Retina (tissue), 1 donor: ENCODE data around the gene CDKAL1.
"Not testable (repeated sequence)": the region's sequence is repeated elsewhere in the genome, so short reads cannot be mapped to it uniquely, and the experiment has no call there.

Experiments used
- DNase-seq: peaks from one replicate; pipeline ENCODE4 v3.0.0-alpha.2; 2016

The CDKAL1 gene

GRCh38 chr6:20534295-20535262, at the start of gene CDKAL1:
Gene CDKAL1, plus strand, starts transcription at chr6:20534457. Its CDS starts 11,894 bp downstream, at chr6:20546351.
- DNase-seq = peak; percentile 88

GRCh38 chr6:20486641-20487040, 47.6 kb upstream of the CDKAL1 start:
- no peak for DNase-seq

GRCh38 chr6:20487669-20488375, 46.4 kb upstream of the CDKAL1 start:
- DNase-seq = no peak

GRCh38 chr6:20490591-20490990, 43.7 kb upstream of the CDKAL1 start:
- DNase-seq = no peak

- no peak for DNase-seq
These were observed 42.2 kb upstream of the CDKAL1 start for GRCh38 chr6:20492099-20492498.

GRCh38 chr6:20497216-20498040, 36.8 kb upstream of the CDKAL1 start:
- no peak for DNase-seq

DNA sequence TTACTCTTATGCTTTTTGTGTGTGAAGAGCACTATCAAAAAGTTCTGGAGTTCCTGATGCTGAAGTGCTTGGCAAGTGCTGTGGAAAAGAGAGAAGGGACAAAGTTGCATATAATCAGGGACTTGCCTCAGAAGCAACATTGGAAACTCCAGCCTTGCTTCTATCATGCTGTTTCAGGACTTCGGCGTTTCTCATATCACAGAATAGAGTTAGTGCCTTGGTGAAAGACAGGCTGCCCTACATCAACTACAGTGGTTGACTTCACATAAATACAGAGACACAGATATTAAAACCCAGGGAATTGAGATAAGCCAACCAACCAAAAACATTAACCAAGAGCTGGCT, 36.2 kb upstream of the CDKAL1 start:
- DNase-seq = no peak

DNA sequence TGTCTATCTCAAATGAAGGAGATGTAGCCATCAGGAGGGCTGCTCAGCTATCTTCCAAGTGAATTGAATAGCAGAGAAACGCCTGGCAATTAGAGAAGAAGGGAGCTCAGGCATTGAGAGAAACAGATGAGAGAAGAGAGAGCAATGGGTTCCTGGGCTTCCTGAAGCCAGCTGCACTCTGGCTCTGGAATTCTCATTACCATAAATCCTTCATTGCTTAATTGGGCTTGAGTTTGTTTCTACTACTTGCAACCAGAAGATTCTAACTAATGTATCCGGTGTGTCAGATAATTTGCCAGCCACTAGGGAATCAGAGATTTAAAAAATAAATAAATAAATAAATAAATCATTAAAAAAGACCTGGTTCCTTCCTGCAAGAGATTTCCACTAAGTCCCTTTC, 25.0 kb upstream of the CDKAL1 start:
- DNase-seq = no peak

DNA sequence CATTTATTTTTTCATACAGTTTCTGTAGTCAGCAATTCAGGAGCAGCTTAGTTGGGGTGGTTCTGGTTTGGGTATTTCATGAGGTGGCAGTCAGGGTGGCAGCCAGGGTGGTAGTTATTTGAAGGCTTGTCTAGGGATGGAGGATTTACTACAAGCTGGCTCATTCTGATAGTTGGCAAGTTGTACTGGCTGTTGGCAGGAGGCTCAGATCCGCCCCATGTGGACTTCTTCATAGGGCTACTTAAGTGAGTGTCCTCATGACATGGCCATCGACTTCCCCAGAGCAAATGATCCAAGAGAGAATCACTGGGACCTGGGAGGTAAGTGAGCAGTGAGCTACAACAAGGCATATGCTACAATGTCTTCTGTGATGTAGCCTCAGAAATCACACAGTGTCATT, 22.4 kb upstream of the CDKAL1 start:
- no peak for DNase-seq

GRCh38 chr6:20525208-20525607, 9.0 kb upstream of the CDKAL1 start:
- not testable (repeated sequence) for DNase-seq

- DNase-seq = peak; percentile 28
These were observed 5.2 kb upstream of the CDKAL1 start for GRCh38 chr6:20529086-20529448.

DNA sequence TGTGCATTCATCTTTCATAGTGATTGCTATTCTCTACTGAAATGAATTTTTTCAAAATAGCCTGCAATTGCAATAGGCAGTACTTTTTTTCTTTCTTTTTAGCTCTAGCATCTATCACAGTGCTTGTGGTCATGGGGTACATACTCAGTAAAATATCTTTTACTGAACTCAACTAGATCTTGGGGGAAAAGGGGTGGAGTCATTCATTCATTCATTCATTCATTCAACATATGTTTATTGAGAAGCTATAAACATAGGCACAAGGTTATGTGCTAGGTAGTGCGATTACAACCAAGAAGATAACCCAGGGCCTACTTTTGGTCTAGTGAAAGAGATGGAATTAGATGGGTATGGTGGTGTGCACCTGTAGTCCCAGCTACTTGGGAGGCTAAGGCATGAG, 1.4 kb upstream of the CDKAL1 start:
- DNase-seq = no peak

DNA sequence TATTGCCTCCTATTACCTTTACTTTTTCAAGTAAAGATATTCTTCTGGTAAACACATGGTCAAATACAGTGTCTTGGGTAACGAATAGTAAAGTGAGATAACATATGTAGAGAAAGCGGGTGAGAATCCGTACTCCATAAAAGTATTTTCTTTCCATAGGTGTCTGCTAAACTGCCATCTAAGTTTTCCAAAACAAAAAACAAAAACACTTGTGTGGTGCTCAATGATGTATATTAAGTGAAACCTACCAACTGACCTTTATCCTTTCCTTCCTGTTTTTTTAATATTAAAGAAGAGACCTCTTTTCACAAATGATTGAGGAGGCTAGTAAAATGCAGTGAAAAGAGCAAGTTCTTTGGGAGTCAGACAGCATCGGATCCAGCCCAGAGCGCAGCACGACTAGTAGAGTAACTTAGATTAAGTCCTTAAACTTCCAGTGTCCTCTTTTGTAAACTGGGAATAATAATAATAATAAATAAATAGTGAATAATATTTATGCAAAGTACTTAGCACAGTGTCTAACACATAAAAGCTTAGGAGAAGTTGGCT, 437 bp upstream of the CDKAL1 start:
- no peak for DNase-seq

GRCh38 chr6:20538131-20538662, 3.9 kb downstream of the CDKAL1 start:
- no peak for DNase-seq

DNA sequence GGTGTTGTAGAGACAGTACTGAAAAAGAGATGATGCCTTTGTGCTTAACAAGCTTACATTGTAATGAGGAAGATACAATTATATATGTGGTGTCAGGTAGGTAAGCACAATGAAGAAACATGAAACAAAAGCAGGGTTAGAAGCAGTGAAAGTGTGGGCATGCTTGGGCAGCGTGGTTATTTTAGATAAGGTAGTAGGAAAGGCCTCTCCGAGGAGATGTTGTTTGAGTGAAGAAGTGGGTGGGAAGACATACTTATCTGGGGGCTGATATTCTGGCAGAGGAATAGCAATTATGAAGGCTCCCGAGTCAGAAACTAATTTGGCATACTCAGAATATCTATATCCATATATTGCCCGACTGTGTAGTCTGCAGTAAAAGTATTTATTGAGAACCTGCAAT, 4.7 kb downstream of the CDKAL1 start:
- no peak for DNase-seq

DNA sequence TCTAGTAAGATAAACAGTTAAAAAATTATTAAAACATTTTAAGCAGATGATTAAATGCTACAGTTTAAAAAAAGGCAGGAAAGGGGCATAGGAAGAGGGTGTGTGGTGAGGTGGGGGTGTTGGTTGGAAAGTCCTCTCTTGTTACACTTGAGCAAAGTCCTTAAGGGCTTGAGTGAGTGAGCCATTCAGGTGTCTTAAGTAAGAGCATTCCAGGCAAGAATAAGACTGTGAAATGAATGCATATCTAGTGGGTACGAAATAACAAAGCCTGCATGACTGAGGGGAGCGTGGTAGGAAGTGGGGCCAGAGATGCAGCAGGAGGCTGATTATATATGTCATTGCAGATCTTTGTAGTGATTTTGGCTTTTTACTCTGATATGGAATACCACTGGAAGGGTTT, 5.1 kb downstream of the CDKAL1 start:
- DNase-seq = no peak

GRCh38 chr6:20540683-20541082, 6.4 kb downstream of the CDKAL1 start:
- DNase-seq = no peak

DNA sequence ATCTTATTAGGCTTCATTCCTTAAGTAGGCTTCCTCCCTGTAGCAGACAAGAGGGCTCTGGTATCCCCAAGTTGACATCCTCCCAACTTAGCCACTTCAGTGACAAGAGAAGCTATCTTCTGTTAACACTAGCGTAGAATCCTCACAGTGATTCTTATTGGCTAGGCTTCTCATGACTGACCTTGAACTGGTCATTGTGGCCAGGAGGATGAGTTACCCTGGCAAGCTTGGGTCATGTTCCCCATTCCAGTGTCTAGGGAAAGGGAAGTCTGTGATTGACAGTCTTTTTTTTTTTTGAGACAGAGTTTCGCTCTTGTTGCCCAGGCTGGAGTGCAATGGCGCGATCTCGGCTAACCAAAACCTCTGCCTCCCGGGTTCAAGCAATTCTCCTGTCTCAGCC, 7.1 kb downstream of the CDKAL1 start:
- no peak for DNase-seq

DNA sequence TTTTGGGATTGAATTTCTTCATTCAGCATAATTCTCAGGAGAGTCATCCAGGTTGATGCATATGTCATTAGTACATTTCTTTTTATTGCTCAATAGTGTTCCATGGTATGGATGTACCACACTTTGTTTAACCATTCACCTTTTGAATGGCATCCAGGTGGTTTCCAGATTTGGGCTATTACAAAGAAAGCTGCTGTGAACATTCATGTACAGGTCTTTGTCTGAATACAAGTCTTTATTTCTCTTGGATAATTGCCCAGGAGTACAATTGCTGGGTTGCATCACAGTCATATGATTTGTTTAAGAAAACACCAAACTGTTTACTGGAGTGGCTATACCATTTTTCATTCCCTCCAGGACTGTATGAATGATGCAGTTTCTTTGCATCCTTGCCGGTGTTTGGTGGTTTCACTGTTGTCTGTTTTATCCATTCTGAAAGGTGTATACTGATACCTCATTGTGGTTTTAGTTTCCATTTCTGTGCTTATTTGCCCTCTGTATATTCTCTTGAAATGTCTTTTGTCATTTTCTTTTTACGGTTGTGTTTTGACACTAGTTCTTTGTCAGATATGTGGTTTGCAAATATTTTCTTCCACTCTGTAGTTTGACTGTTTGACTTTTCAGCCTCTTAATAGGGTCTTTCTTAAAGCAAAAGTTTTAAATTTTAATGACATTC, 8.8 kb downstream of the CDKAL1 start:
- DNase-seq = no peak

DNA sequence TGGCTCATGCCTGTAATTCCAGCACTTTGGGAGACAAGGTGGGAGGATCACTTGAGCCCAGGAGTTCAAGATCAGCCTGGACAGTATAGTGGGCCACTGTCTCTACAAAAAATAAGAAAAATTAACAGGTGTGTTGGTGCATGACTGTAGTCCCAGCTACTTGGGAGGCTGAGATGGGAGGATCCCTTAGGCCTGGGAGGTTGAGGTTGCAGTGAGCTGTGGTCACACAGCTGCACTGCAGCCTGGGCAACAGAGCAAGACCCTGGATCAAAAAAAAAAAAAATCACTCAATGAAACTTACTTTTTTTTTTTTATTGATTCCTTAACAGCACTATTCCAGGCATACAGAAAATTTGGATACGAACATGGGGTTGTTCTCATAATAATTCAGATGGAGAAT, 14.0 kb downstream of the CDKAL1 start:
- DNase-seq = no peak

DNA sequence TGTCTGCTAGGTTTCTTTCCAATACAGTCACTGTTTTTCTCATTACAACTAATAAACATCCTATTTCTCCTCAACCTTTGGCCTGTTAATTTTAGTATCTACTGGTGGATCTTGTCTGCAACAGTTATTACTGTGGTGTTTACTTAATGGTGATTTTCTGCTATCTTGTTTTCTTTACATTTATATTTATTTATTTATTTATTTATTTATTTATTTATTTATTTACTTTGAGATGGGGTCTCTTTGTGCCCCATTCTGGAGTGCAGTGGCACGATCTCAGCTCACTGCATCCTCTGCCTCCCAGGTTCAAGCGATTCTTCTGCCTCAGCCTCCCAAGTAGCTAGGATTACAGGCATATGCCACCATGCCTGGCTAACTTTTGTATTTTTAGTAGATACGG, 15.1 kb downstream of the CDKAL1 start:
- DNase-seq = not testable (repeated sequence)

GRCh38 chr6:20554326-20554725, 20.1 kb downstream of the CDKAL1 start:
- DNase-seq = no peak
